Left colon (tissue), 2 donors: ENCODE measurements around the gene CHMP6. TPM values are rescaled to one million over a fixed set of nuclear protein-coding genes. Genes with fewer than 3 reads are reported as not detected.

Experiments used
- ATAC-seq: fragments of 200-7000 bp; cut with Tn5 transposase; one replicate; pipeline ENCODE4 v1.9.1; 2020; ENCODE audit warnings: mild to moderate bottlenecking, moderate library complexity
- DNase-seq, 2 donors: peaks; one replicate each; pipeline ENCODE4 v3.0.0-alpha.2; 2020
- intact Hi-C, 2 donors: fragments of 100-400 bp; cut with DNase I in 1 of 2; cut with micrococcal nuclease in 1 of 2; formaldehyde crosslinking; loops; one replicate each; pipeline versions ENCODE4 v1.11.2 to v1.14.0; 2022; cut with DNase I, micrococcal nuclease
- long read RNA-seq: library from polyadenylated mRNA; unstranded; transcript quantifications from one replicate; pipeline ENCODE4 v2.0.0, GENCODE V29; 2021
- total RNA-seq, 2 donors: library from RNA; stranded (reverse); fragmentation: NEBNext Ultra II Directional; extraction: Animal tissue kit (Norgen Biotek cat#: 25700); gene quantifications; one replicate each; pipeline ENCODE4 v1.2.1, GENCODE V29; 2021
- donor health status: DM: no; HTN: no; CAD: no.
- donor health status: DM: yes; HTN: yes; CAD: no.

Gene CHMP6
- 10 to 100 TPM; 37.2 to 39.5 TPM for total RNA-seq
- long read RNA-seq, transcript CHMP6-201 (8 exons, 1,664 nt) = major isoform, 140 of 153 reads
- long read RNA-seq, partial matches to known transcripts = 5 of 153 reads
- long read RNA-seq, other reads (novel, unspliced or antisense) = 8 of 153 reads

DNA sequence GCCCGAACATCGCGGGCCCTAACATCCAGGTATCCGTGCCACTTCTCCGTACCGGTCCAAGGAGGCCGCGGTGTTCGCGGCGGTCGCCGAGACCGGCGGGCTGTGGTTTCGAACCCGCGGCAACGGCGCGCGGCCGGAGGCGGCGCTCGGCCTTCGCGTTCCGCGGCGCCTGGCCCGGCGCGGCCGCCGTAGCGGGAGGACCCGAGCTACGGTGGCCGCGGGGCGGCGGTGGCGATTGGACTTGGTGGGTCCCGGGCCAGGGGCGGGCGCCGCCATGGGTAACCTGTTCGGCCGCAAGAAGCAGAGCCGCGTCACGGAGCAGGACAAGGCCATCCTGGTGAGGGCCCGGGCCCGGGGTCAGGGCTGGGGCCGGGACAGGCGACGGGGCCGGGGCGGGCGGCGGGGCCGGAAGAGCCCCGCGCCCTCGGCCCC lies at the start of gene CHMP6:
Gene CHMP6, plus strand, starts transcription at position 197 of the 432 bp plus-strand sequence. Its CDS starts 78 bp downstream, at position 275.
- peak; percentile 70 to 85 for DNase-seq
- intact Hi-C loops = loop anchor here in 1 of 2 donors (5.0 kb wide), 1 partner anchor 106 kb away; no protein-coding TSS in a partner anchor
- peak; percentile 66 for ATAC-seq

DNA sequence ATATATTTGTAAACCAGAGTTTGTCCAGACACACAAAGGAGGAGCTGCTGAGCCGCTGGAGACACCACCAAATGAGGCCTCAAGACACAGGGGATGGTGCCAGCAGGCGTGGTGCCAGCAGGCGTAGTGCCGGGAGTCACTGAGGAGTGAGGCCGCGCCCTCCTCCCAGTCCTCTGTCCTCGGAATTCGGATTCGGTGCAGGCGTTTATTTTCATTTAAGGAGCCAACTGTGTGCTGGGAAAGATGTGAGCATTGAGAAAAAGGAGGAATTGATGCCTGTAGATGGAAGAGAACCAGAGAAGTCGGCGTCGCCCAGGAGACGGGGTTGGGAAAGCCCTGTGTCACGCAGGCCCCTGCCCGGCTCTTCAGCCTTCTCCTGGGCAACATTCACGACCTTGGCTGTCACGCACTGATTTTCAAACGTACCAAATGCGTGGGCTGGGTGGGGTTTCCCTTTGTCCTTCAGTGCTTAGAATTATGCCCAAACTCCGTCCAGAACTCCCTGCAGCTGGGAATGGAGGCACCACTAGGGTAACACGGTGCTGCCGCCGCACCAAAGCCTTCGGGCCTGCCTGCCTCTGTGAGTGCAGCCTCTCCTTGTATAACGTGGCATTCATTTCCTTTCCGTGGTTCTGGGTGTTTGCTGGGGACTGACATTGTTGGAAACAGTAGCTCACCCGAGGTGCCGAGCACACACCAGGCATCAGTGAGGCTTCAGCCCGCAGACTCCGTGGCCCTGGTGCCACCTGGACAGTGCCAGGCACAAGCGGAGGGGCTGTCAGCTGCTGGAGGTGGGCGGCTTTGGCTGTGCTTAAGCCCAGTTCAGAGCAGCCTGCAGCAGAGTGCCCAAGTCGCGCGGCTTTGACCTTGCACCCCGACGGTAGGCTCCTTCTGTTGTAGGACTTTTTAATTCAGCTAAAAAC lies 49.0 kb upstream of the CHMP6 start:
- intact Hi-C loops = no loop called here
- DNase-seq (peak; percentile 86 to 87), ATAC-seq (peak; percentile 90)

DNA sequence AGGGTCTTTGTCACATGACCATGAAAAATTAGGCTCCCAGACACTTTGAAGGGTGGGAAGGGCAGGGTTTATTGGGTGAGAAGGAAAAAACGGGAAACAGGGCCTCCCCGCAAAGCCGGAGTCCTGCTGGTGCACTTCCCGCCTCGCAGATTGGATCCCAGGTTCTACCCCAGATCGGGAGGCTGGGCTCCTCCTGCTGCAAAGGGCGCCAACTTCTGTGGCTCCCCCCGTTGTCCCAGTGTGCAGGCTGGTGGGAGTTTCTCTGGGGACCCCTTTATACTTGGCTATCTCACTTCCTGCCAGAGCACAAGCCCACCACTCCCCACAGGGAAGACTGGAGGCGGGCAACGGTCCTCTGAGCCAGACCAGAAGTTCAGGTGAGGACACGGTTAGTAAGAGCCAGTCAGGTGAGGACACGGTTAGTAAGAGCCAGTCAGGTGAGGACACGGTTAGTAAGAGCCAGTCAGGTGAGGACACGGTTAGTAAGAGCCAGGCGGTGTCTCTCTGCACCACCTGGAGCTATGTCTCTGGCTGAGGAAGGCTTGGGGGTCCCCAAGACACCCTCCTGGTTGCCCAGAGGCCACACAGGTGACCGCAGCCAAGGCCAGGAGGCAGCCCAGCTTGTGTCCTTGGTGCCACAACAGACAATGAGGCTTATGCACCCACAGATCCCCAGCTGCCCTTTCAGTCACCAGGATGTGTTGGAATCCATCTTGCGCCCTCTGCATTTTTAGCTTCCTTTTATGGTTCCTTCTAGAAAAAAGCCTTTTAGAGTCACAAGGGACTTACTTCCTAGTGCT lies 48.1 kb upstream of the CHMP6 start:
- DNase-seq = peak in 1 of 2 donors; percentile 13
- intact Hi-C loops = no loop called here
- no peak for ATAC-seq

DNA sequence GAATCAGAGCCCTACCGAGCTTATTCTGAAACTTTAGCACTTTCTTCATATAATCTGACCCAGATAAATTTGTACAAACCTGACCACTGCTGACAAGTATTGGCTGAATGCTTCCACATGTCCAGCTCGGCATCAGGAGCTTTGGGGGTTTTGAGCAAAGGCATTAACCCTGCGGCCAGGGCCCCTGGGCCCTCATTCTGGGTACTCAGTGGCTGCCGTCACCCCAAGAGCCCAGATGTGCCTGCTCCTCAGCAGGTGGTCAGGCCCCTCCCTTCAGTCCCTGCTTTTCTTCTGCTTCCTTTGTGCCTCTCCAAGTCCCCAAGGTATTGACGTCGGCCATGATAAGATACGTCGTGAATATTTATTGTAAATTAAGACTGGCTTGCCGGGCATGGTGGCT lies 47.3 kb upstream of the CHMP6 start:
- DNase-seq = no peak
- no peak for ATAC-seq
- intact Hi-C loops = no loop called here

DNA sequence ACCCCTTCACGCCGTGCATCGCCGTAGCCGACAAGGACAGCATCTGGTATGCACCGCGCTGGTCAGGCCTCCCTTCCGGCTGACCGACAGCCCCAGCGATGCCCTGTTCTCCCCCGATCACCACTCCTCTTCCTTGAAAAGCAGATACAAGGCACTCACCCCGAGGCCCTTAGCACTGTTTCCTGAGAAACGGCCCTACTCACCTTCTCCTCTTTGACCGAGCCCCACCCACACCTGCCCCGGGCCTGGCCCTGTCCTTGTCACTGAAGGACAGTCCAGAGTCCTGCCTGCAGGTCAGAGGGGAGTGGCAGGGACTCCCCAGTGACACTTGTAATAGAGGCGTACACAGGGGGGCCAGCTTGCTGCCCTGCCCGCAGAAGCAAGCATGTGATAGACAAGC lies 45.9 kb upstream of the CHMP6 start:
- DNase-seq = peak in 1 of 2 donors; percentile 11
- intact Hi-C loops = no loop called here
- ATAC-seq = no peak

DNA sequence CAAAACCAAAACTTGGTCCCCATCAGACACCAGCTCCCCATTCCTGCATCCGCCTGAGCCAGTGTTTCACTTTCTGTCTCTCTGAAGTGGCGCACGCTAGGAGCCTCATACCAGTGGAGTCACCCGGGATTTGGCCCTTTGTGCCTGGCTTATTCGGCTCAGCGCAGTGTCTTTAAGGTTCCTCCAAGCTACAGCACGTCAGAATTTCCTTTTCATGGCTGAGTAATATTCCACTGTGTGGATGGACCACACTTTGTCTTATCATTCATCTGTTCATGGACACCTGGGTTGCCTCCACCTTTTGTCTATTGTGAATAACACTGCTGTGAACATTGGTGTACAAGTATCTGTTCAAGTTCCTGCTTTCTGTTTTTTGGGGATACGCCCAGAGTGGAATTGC lies 45.2 kb upstream of the CHMP6 start:
- peak in 1 of 2 donors; percentile 9 for DNase-seq
- intact Hi-C loops = no loop called here
- ATAC-seq = no peak

DNA sequence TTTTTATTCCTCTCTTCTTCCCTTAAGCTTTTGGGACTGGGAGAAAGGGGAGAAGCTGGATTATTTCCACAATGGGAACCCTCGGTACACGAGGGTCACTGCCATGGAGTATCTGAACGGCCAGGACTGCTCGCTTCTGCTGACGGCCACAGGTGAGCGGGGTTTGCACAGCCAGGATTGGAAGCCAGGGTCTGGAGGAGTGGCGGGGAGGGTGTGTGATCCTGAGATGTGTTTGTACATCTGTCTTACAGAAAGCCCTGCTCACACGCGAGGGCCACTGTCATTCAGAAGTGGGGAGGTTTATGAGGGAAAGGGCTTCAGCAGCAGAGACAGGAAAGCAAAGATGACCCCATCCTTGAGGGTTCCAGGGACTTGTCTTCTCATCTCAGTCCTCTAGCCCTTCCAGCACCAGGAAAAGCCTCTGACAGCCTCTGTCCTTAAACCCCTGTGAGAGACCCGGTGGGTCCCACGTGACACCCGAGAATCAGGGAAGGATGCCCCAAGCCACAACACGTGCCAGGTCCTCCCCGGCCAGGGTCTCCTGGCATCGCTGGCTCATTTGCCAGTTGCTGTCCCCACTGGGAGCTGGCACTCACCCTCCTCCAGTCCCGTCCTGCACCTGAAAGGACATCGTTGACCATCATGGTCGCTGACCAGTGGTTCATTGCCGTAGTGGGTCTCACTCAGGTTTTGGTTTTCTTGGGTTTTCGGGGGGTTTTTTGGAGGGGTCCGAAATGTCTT lies 44.3 kb upstream of the CHMP6 start:
- ATAC-seq = no peak
- intact Hi-C loops = no loop called here
- peak in 1 of 2 donors; percentile 8 for DNase-seq

DNA sequence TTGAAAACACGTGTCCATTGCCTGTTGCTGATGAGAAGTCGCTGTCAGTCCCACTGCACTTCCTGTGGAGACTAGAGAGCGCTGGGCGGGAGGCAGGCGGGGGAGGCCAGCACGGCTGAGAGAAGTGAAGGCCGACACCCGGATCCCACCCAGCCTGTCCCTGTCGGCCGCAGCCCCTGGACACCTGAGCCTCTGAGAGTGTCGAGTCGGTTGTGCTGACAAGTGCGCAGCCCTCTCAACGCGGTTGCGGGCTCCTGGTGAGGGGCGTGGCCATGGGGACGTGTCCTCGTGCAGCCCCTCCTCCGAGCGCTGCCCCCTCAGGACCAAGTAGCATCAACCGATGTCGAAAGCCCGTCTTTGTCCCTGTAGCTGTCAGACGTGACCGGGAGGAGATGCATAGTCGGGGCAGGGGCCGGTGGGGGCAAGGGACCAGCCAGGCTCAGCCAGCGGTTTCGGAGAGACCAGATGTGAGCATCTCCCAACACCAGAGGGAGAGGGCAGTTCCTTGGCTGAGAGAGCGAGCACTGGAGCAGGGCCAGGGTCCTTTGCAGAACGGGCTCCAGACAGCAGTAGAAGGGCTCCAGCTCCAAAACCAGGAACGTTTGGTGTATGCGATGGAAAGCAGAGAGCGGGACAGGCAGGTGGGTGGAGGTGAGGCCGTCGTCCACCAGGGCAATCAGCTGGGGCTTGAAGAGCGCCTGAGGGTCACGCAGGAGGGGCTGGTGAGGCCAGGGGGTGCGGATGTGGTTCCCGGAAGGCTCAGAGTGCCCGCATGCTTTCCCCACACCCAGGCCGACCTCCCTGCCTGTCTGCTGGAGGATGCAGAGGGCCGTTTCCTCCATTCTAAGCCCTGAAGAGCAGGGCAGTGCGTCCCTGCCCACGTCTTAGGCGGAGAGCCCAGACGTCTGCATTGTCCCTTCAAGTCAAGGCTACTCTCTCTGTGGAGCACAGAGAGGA lies 43.3 kb upstream of the CHMP6 start:
- ATAC-seq (no peak), DNase-seq (peak in 1 of 2 donors; percentile 19)
- intact Hi-C loops = no loop called here

DNA sequence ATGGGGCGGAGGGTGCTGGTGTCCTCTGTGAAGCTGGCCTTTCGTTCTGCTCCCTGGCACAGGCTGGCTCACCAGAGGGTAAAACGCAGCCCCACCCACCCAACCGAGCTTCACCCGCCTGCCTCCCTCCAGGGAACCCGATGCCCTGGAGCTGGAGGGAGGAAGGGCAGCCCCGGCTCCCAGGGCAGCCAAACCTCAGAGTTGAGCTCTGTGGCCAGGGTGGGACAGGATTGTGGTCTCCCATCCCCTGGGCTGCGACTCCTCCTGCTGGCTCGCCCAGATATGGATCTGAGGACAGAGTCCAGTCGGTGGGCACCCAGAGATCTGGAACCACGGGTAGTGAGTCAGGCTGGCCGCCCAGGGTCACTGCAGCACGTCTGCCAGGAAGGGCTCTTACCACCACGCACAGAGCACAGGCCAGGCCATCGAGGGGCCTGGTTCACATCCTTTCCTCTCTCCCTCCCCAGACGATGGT lies 42.6 kb upstream of the CHMP6 start:
- ATAC-seq (no peak), DNase-seq (peak; percentile 6 to 14)
- intact Hi-C loops = no loop called here

DNA sequence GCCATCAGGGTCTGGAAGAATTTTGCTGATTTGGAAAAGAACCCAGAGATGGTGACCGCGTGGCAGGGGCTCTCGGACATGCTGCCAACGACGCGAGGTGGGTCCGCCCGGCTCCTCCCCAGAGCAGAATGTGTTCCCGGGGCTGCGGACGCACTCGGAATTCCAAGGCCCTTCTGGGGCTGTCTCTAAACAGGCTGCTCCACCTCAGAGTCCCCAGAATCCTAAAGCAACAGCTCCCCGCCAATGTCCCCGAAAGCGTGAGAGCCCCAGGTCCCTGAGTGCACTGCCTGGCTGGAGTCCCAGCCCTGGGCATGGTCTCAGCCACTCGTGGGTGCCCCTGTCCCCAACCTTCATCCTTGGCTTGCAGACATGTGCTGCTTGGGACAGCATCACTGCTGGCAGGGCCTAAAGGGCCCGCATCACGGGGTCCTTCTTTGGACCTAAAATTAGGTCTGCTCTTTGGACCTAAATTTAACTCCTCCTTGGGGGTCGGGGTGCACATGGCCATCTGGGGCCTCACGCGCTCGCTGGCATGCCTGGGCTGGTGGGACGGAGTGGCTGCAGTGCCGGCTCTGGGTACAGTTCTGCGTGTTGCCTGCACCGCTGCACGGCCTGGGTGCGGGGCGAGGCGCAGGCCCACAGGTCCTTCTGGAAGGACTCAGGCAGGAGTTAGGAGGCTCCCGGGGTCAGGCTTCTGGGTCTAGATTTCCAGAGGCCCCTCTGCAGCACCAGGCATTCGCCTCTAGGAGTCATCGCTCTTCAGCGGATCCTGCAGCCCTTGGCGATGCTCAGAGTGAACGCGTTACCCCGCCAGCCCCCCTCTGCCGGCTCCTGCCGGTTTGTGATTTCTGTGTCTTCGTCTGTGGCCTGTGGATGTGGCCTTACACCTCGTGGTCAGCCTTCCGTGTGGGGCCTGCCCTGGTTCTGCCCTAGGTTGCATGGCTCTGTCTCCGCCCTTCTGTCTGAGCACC lies 41.9 kb upstream of the CHMP6 start:
- no peak for ATAC-seq
- DNase-seq = peak in 1 of 2 donors; percentile 3
- intact Hi-C loops = no loop called here

DNA sequence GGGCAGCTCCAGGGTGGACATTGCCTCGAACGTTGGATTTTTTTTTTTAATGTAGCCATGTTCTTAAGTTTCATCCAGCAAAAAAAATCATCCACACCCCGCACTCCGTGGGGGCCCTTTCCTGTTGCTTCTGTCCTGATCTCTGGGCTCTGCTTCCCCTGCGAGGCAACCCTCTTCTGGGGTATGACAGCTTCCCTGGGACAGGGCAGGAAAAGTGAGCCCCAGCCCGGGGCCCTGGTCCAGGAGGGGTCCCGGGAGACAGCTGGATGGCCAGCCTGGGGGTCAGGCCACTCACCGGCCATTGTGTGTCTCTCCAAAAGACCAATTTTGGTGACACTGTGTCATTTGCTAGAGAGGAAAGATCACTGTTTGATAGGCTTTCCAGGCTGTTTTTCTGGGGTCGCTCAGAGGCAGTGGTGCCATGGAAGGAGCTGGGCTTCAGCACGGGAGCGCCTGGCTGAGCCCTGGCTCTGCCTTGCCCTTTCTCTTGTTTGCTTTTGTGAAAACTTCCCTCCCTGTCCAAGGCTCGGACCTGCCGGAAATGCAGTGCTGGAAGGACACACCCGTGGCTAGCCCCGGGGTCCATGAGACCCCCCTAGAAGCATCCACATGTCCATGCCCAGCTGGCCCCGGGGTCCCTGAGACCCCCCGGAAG lies 41.0 kb upstream of the CHMP6 start:
- ATAC-seq (no peak), DNase-seq (no peak)
- intact Hi-C loops = no loop called here

DNA sequence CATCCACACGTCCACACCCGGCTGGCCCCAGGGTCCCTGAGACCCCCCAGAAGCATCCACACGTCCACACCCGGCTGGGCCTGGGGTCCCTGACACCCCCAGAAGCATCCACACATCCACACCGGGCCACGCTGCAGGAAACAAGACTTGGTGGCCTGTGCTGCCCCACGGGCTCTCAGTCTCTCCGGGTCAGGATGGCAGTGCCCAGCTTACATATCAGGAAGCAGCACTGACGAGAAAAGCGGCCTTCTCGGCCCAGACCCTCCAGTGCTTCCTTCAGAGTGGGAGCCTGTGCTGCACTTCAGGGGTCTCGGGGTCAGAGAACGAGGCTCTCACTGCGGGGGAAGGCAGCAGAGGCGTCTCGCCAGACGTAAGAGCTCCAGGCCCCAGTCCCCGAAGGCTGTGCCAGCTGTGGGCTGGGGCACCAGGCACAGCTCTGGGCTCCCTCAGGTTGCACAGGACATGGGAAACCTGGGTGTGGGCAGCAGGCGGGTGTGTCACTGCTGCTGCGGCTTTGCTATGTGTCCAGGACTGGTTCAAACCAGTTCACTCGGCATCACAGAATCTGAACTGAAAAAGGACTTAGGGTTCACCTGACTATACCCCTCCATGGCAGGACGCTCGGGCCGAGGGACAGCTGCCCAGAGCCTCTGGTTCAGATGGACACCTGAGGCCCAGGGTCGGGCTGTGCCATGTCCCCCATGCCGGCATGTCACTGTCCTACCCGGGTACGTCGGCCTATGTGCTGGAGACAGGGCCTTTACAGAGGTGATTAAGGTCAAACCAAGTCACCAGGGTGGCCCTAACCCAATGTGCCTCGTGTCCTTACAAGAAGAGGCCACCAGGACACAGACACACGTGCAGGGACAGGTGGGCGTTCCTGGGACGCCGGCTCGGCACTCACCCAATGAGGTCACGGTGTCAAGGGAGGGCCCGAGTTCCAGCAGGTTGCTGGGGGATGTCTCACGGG lies 40.2 kb upstream of the CHMP6 start:
- ATAC-seq (no peak), DNase-seq (peak in 1 of 2 donors; percentile 13)
- intact Hi-C loops = no loop called here

DNA sequence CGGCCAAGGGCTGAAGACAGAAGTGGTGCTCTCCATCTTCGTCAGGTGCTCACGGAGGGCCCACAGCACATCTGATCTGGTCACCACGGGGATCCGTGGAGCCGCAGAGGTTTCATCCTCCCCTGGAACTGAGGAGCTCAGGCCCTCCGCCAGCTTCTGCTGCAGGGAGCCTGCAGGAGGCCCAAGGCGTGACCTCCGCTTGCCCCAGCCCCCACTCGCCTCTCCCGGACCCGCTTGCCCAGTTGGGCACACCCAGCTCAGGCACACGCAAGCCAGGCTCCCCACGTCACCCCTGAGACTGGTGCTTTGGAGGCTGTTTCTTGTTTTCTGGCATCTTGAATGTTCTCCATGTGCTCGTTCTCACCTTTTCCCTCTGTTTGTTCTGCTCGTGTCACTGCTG lies 39.4 kb upstream of the CHMP6 start:
- peak in 1 of 2 donors; percentile 14 for DNase-seq
- intact Hi-C loops = no loop called here
- no peak for ATAC-seq

DNA sequence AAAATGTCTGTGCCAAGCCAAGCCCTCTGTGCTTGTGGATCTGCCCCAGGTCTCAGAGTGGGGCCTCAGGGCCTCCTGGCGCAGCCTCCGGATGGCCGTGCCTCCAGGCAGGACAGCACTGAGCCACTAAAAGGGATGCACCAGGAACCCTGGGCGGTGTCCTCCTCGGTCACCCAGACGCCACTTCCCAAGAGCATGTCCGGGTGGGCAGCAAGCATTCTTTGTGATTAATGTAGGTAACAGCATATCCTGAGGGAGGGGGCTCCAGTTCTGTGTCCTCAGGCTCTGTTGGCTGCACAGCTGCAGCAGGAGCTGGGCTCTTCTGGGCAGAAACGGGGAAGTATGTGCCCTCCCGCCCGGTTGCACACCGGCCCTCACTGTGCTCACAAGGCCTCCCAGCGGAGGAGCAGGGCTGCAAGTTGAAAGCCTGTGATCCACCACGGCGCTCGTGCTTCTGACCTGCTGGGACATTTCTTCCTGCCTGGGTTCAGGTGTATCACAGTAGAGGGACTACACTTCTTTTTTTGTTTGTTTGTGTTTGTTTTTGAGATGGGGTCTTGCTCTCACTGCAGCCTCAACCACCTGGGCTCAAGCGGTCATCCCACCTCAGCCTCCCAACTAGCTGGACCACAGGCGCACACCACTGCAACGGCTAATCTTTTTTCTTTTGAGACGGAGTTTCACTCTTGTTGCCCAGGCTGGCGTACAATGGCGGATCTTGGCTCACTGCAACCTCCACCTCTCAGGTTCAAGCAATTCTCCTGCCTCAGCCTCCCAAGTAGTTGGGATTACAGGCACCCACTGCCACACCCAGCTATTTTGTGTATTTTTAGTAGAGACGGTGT lies 37.9 kb upstream of the CHMP6 start:
- ATAC-seq = no peak
- intact Hi-C loops = no loop called here
- DNase-seq = peak in 1 of 2 donors; percentile 10
